Brain microvascular endothelial cell (primary cell): ENCODE measurements around the gene SLC25A44.
"Not testable (repeated sequence)": the region's sequence is repeated elsewhere in the genome, so short reads cannot be mapped to it uniquely, and the experiment has no call there.

Experiments used
- DNase-seq: peaks from one replicate; pipeline ENCODE4 v3.0.0-alpha.2; 2020
- H3K27ac ChIP-seq: fragments of 250-450 bp; sonication (Bioruptor Pico); 2 replicates; pipeline ENCODE4 v1.5.1; 2020; ENCODE audit warnings: mild to moderate bottlenecking, moderate library complexity
- H3K27me3 ChIP-seq: fragments of 250-450 bp; sonication (Bioruptor Pico); replicated peaks from 2 replicates; pipeline ENCODE4 v1.5.1; 2020; ENCODE audit warnings: mild to moderate bottlenecking
- H3K36me3 ChIP-seq: fragments of 250-450 bp; sonication (Bioruptor Pico); replicated peaks from 2 replicates; pipeline ENCODE4 v1.5.1; 2020; ENCODE audit warnings: mild to moderate bottlenecking
- H3K4me3 ChIP-seq: 2 replicates; pipeline ENCODE4 v1.5.1; 2011; ENCODE audit warnings: low read depth, mild to moderate bottlenecking, control low read depth, low read length, moderate library complexity
- CTCF ChIP-seq: IDR thresholded peaks from 2 replicates; pipeline ENCODE4 v1.5.1; 2011; ENCODE audit warnings: low read depth, mild to moderate bottlenecking, moderate library complexity, low read length, control low read depth, inconsistent platforms; ENCODE audit errors: missing control alignments
- in situ Hi-C: cut with HindIII; loops from 2 replicates; pipeline ENCODE4 v1.10.0; 2017; ENCODE audit warnings: low sequenced_read_pairs, low pct_ligation_motif_present

SLC25A44 gene

GRCh38 chr1:156214024-156214748 lies 20.3 kb downstream of the SLC25A44 start:
- in situ Hi-C loops, result no loop called here

GRCh38 chr1:156216361-156217086 lies 22.6 kb downstream of the SLC25A44 start:
- H3K27ac ChIP-seq, H3K4me3 ChIP-seq, in situ Hi-C loops, H3K27me3 ChIP-seq, DNase-seq, H3K36me3 ChIP-seq: not testable (repeated sequence)

More at GRCh38 chr1:156214024-156214748, 20.3 kb downstream of the SLC25A44 start:
- Histone ChIP-seq H3K27ac (peak overlapping the region; percentile 98), H3K4me3 (peak overlapping the region; percentile 94), H3K27me3 (no peaks in the 10 kb centered on the region), H3K36me3 (no peaks in the 10 kb centered on the region)
- peak; percentile 55 for DNase-seq
- no peak for TF ChIP-seq CTCF

DNA sequence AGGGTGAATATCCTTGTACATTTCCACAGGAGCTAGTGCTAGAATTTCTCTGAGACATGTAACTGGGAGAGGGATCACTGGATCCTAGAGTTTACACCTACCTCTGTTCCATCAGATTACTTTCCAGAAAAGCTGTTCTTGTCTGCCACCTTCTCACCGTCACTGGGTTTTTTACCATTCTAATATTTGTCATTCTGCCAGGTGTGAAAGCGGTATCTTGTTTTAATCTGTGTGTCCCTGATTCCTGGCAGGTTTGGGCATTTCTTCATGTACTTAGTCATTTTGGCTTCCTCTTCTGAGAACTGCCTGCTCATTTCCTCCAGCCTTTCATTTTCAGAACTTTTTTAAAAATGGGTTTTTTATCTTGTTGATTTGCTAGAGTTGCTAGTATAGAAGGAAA lies 24.0 kb downstream of the SLC25A44 start:
- TF ChIP-seq CTCF, result no peak
- Histone ChIP-seq H3K4me3 (no peak overlapping the region), H3K27ac (no peak overlapping the region), H3K36me3 (peaks cover 12% of the 10 kb centered on the region), H3K27me3 (no peaks in the 10 kb centered on the region)
- in situ Hi-C loops, result no loop called here
- DNase-seq, result no peak

DNA sequence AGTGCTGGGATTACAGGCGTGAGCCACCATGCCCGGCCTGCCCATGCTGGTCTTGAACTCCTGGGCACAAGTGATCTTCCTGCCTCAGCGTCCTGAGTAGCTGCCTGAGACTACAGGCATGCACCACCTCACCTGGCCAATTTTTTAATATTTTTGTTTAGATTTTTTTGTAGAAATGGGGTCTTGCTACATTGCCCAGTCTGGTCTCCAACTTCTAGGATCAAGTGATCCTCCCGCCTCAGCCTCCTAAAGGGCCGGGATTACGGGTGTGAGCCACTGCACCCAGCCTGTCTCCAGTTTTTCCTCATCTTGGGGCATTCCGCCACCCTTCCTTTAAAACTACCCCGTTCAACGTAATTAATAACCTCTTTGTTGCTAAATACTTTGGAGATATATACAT lies 26.3 kb downstream of the SLC25A44 start:
- no peak for TF ChIP-seq CTCF
- Histone ChIP-seq H3K27ac (no peak overlapping the region), H3K36me3 (peaks cover 19% of the 10 kb centered on the region), H3K4me3 (no peak overlapping the region), H3K27me3 (no peaks in the 10 kb centered on the region)
- DNase-seq, result no peak
- in situ Hi-C loops, result no loop called here

DNA sequence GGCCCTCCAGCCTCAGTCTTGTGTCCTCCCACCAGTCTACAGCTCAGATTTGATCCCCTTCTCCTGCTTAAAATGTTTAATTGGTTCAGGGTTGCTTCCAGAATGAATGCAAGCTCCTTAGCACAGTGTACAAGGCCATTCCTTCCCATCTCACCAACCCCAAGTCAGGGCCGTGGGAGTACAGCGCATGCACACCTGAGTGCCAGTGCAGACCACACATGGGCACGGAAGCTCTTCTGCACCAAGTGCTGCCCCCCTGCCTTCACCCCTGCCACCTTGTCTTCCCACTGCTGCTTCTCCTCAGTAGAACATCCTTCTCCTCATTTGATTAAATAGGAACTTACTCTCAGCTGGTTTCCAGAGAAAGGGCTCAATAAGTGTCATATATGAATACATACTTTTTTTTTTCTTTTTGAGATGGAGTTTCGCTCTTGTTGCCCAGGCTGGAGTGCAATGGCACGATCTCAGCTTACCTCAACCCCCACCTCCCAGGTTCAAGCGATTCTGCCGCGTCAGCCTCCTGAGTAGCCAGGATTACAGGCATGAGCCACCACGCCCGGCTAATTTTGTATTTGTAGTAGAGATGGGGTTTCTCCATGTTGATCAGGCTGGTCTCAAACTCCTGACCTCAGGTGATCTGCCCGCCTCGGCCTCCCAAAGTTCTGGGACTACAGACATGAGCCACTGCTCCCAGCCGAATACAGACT lies 28.2 kb downstream of the SLC25A44 start:
- DNase-seq, result no peak
- H3K27me3 ChIP-seq, result no peaks in the 10 kb centered on the region
- no peak overlapping the region for H3K4me3 ChIP-seq
- H3K36me3 ChIP-seq, result peaks cover 19% of the 10 kb centered on the region
- TF ChIP-seq CTCF, result no peak
- in situ Hi-C loops, result no loop called here
- H3K27ac ChIP-seq, result no peak overlapping the region

- no peak for TF ChIP-seq CTCF
- in situ Hi-C loops, result no loop called here
- Histone ChIP-seq H3K36me3 (peaks cover 29% of the 10 kb centered on the region), H3K4me3 (no peak overlapping the region), H3K27me3 (no peaks in the 10 kb centered on the region), H3K27ac (no peak overlapping the region)
- DNase-seq, result no peak
These were observed 31.7 kb downstream of the SLC25A44 start for GRCh38 chr1:156225677-156226014.
